ENCODE measurements around the gene CLEC4E. TPM values are rescaled to one million over a fixed set of nuclear protein-coding genes. Genes with fewer than 3 reads are reported as not detected.

Gene CLEC4E
- total and polyA plus RNA-seq, 2 of the 13 experiments (the other 11 are each of a cell fraction or from before 2014, with no cell fraction given): not detected

GRCh38 chr12:8513256-8513655, 27.4 kb downstream of the CLEC4E start, which contains the start of gene CLEC4D (continued):
- TF ChIP-seq MYNN (CRISPR knock-in tag; IDR thresholded peaks at IDR 0.05; ENCODE audit: low read depth): no peak

GRCh38 chr12:8508910-8509841, 31.5 kb downstream of the CLEC4E start:
- CTCF ChIA-PET (ENCODE audit: low intra/inter-chr PET ratio, low total read pairs): no interaction called here
- in situ Hi-C loops (cut with HindIII; ENCODE audit: extremely low pct_ligation_motif_present, low pct_unique_long_range_greater_than_20kb): no loop called here
- 3% methylated on average over 6 of the region's 12 CpGs for WGBS (ENCODE audit: low lambda C conversion rate)
- no peak for TF ChIP-seq ZNF263 (CRISPR knock-in tag; IDR thresholded peaks at IDR 0.05)
- TF ChIP-seq PBX2 (CRISPR knock-in tag; IDR thresholded peaks at IDR 0.05): no peak
- TF ChIP-seq ZNF567 (CRISPR knock-in tag; IDR thresholded peaks at IDR 0.05; ENCODE audit: borderline replicate concordance): no peak
- no peak for TF ChIP-seq STAT6 (CRISPR knock-in tag; IDR thresholded peaks at IDR 0.05; ENCODE audit: borderline replicate concordance)
- no peak for TF ChIP-seq ZNF782 (CRISPR knock-in tag; IDR thresholded peaks at IDR 0.05; ENCODE audit: borderline replicate concordance)
- TF ChIP-seq MXD1 (CRISPR knock-in tag; IDR thresholded peaks at IDR 0.05): no peak
- no peak for TF ChIP-seq U2AF2 (IDR thresholded peaks at IDR 0.05; ENCODE audit: low read depth, low read length)
- TF ChIP-seq ZBTB10 (CRISPR knock-in tag; IDR thresholded peaks at IDR 0.05; ENCODE audit: borderline replicate concordance): no peak
- no peak for TF ChIP-seq MAFK (conservative IDR thresholded peaks at IDR 0.05 in 1 of 2, IDR thresholded peaks at IDR 0.05 in 1 of 2; ENCODE audit: low read length in 2 of 2)
- no peak for TF ChIP-seq BHLHE40 (IDR thresholded peaks at IDR 0.05; ENCODE audit: low read length)
- no peak for TF ChIP-seq ASH2L (IDR thresholded peaks at IDR 0.05; ENCODE audit: insufficient read length, low read depth, low read length)
- TF ChIP-seq FOXK1 (CRISPR knock-in tag; IDR thresholded peaks at IDR 0.05; ENCODE audit: borderline replicate concordance, low read depth): no peak
- no peak for TF ChIP-seq ZNF143 (CRISPR knock-in tag; IDR thresholded peaks at IDR 0.05)
- TF ChIP-seq NFE2 (CRISPR knock-in tag; IDR thresholded peaks at IDR 0.05): no peak

More at GRCh38 chr12:8508910-8509841, 31.5 kb downstream of the CLEC4E start:
- BruUV-seq (replicated peaks): no TSS peak
- no peaks in the 10 kb centered on the region; the same call in 1 of the 2 replicates for H4K20me1 ChIP-seq (ENCODE audit: insufficient read depth, low read length)
- no peaks in the 10 kb centered on the region for H3K36me3 ChIP-seq (replicated peaks in 1 of 2; ENCODE audit: control insufficient read depth in 1 of 2, insufficient read depth in 2 of 2, low read length in 2 of 2)
- DNase-seq (ENCODE audit: low spot score): no peak
- H3K9me3 ChIP-seq (ENCODE audit: low read length): no peaks in the 10 kb centered on the region
- H3K79me2 ChIP-seq (ENCODE audit: insufficient read depth, low read length): no peaks in the 10 kb centered on the region
- FAIRE-seq: no peak
- no peak overlapping the region for H3K9ac ChIP-seq (ENCODE audit: insufficient read depth, low read depth, low read length)
- peaks cover 0 to 24% of the 10 kb centered on the region in 2 experiments; a peak in 3 of 5 replicates for H3K27me3 ChIP-seq (ENCODE audit: control insufficient read depth in 1 of 2, insufficient read depth in 2 of 2, low read length in 2 of 2)
- no peak overlapping the region for H3K27ac ChIP-seq (ENCODE audit: extremely low read length, insufficient read depth, low read length)
- POLR2A ChIA-PET: no interaction called here
- ATAC-seq: no peak
- no peak overlapping the region for H3K4me3 ChIP-seq (replicated peaks in 1 of 3; ENCODE audit: insufficient read depth in 1 of 3, low read depth in 2 of 3, low read length in 3 of 3)
- no peak overlapping the region for H3K4me2 ChIP-seq (ENCODE audit: low read depth, low read length)
- intact Hi-C loops (cut with micrococcal nuclease; ENCODE audit: unreplicated experiment): no loop called here
- H2AFZ ChIP-seq (ENCODE audit: low read length): no peak overlapping the region
- H3K4me1 ChIP-seq (ENCODE audit: insufficient read depth, low read length): no peaks in the 10 kb centered on the region
